HG03521 (cell line): ENCODE measurements around the gene BCL2A1.
"Not testable (repeated sequence)": the region's sequence is repeated elsewhere in the genome, so short reads cannot be mapped to it uniquely, and the experiment has no call there.

Experiments used
- ATAC-seq: cut with Tn5 transposase; IDR thresholded peaks from one replicate; pipeline ENCODE4 v1.9.1; 2021; ENCODE audit warnings: mild to moderate bottlenecking, moderate library complexity; ENCODE audit not compliant: unreplicated experiment

Gene BCL2A1

DNA sequence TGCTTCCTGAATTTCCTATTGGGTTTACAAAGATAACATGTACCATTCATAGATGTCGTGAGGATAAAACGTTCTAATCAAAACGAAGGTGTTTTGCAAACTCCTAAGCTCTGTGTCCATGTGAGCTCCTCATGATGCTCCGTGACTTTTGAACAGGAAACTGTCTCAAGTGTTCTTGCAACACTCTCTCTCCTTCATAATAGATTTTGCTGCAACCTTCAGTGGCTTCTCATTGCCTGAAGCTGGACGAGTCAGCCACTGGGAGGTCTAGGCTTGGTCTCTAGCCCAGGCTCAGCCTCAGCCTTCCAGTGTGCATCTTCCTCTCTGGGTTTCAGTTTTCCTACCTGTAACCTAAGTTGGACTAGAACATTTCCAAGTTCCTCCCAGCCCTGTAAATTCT, 18.7 kb upstream of the BCL2A1 start:
- ATAC-seq, result no peak

DNA sequence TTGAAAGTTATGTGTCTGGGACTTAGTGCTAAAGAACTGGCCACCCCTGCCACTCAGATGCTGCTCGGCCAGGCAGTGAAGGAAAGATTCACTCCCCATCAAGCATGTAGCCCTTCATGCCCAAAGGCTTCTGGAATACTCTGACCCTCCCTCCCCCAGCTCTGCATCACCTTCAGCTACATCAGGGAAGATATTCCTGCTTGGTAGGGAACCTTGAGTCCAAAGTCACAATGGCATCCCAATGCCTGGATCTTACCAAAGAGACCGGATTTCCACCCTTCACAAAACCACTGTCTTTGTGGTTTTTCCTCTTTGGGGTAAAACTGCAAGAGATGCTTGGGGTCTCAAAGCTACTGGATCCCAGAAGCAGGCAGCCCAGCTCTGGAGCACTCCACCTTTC, 18.2 kb upstream of the BCL2A1 start:
- ATAC-seq, result no peak

DNA sequence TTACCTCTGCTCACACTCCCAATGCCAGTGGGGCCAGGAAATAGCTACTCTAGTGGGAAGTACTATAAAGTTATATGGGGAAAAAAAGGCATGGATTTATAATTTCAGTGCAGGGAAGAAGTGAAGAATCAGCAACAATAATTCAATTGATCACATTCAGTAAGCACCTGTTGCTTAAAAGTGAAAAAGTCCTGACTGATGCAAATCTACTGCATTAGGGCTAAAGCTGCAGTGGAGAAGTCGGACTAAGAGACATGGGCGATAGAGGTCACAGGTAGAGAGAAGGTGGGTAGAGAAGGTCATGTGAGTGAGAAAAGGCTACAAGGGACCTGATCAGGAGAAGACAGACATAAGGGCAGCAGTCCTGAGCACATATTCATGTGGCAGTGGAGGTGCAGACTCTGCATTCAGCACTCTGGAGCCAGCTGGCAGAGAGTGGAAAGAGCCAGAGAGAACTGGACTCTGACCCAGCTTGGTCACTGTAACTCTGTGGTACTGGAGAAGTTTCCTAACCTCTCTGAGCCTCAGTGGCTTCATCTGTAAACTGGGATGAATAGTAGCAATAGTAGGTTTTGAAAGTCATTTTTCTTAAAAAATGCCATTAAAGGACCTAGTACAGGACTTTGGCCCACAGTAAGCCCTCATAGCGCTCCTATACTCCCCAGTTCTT, 17.6 kb upstream of the BCL2A1 start:
- ATAC-seq, result no peak

DNA sequence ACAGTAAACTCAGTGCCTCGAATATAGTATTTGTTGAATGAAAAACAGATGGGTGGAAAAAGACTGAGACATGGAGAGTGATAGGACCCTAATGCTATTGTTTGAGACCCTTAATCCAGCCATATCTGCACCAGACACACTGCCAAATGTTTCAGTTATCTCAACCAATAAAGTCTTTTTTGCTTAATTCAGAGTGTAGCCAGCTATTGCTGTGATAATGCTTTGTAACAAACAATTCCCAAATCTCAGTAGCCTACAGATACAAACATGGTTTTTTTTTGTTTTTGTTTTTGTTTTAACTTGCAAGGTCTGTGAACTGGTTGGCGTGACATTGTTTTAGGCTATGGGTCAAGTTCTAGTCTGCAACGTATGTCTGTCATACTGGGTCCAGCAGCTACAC, 17.0 kb upstream of the BCL2A1 start:
- no peak for ATAC-seq

DNA sequence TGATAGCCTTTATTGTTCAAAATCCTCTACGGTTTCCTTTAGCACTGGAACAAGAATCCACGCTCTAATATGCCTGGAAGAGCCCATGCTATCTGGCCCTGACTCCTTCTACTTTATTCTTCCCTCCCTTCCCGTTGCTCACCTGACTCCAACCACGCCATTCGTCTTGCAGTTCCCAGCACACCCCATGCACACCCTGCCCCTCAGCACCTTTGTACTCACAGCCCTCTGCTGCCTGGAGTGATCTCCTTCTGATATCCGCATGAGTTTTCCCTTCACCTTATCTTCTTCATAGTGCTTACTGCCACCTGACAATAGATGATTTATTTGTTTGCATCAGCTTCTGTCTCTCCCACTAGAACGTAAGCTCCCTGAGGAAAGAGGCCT, 16.6 kb upstream of the BCL2A1 start:
- ATAC-seq, result no peak

DNA sequence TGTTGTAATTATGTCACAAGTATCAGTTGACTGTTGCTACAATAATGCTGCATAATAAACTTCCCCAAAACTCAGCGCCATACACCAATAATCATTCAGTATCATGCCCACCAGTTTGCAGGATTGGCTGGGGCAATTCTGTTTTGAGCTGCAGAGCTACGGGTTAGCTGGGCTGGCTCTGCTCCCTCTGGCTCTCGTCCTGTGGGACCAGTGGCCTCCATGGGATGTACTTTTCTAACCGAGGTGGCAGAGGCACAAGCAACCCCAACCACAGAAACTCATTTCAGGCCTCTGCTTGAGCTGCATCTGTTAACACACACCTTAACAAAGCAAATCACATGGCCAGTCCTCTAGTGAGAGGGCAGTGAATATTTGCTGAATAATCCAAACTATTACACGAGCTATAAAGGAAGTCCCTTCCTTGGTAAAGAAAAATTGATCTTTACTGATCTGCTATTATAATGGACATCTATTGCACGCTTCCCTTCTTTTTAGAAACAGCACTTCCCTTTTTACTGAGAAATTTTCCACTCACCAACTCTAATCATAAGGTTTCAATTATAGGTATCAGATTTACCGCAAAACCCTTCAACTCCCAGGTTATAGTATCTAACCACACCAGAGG, 10.9 kb upstream of the BCL2A1 start:
- ATAC-seq, result peak; percentile 35

DNA sequence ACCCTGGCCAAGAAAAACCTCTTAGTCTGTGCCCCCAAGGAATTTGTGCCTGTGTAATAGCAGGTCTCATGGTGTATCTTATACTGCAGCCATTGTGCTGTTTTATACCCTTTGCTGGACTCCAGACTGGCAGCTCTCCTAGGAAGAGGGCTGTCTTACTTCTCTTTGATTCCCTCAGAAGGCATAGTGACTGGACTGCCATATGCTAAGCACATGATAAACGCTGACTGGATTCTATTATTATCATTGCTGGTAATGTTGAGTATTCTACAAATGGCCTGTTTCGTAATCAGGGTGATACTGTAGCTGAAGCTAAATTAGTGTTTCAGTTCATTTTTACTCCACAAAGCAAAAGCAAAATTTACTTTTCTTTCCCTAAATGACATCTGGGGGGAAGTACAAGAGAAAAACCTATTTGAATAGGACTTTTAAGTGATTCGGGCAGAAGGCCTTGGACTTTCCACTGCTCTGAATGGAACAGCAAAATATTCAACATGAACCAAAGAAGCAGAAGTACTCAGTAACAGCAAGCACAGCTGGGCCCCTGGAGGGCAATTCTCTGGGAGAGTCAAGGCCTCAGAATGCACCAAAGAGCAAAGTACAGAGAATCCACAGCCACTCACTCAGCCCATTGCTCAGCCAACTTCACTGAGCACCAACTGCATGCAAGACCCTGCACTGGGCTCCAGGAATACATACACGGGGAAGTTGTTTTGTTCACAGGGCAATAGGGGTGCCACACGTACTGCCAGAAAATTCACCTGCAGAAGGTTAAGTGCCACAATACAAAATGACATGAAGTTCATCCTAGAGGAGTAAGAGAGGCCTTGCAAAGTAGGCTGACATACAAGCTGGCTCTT, 7.9 kb upstream of the BCL2A1 start:
- ATAC-seq, result peak; percentile 64

DNA sequence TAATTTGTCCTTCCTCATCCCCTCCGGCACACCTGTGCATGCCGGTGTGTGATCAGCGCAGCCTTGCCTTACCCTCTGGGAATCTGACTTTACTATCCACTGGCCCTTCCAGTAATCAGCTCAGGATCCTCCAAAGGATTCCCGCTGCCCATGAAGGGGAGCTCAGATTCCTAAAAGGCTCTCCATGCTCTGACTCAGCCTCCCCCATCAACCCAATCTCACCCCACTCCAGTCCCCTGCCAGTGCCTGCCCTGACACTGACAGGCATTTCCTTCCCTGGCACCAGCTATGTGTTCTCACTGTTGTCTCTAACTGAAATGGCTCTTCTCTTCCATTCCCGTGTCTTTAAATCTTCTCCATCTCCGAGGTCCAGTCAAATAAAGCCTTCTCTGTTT, 7.3 kb upstream of the BCL2A1 start:
- no peak for ATAC-seq

DNA sequence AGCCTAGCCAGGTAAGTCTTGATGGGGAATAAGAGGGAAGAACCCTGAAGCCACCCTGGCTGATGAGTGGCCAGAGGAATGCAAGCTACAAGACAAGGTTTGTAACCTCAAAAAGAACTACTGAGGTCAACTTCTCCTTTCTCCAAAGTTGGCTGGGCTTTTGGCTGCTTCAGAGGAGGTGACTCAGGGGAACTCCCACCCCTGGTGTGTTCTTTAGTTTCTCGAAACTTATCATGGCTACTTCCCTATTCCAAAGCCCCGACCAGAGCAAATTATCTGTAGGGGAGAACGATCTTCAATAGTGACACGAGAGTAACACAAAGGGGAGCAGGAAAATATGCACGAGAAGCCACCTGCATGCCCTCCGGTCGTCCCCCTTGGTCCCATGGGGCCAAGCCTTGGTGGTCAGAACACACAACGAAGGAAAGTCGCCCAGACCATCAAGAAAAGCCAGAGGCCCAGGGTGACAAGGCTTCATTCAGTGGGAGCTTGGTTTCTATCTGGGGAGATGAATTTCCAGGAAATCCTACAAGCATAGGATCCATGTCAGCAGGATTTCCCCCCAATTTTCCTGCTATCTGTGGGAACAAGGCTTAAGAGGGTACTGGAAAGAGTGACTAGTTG, 6.5 kb upstream of the BCL2A1 start:
- ATAC-seq, result no peak

DNA sequence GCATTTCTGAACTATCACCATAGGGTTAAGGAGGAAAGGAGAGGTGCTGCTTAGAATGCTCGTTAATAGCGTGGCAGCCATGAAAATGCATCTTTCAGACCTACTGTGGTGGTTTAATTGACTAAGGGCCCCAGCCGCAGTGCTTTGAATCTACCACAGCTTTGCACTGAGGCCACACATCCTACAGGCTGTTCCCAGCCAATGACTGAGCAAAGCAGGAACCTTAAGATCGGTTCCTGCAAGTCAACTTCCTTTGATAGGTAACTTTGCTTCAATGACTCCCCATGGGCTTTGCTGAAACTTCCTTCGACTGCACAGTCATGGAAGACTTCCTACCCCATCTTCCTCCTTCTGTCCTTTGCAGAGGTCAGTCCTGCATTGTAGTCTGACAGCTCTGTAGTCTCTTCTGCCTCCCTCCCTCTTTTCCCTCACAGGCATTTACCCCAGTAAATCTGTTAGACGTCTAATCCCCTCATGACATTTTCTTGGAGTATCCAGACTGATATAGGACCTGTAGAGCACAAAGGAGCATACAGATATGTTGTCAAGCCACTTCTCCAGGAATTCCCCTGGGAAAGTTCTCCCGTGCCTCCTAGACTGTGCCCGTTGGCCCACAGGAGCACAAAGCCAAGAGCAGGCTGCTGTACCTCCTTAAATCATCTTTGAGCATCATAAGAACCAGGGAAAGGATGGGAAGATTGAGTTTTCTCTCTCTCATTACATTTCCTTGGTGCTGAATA, 2.6 kb upstream of the BCL2A1 start:
- ATAC-seq, result no peak

DNA sequence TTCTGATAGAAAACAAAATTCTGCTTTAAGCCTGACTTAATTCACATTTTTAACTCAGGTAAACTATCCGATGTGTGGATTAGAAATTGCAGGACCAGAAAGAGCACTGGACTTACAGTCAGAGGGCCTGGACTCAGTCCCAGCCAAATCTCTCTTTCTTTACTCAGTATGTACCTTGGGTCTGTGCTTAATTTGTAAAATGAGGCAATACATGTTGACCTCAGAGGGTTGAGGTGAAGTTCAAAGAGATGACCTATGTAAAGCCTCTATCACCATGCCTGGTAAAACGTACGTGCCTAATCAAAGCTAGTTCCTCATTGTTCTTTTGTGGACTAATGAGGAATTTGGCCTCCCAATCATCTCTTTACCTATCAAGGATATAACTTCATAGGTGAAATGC, 1.9 kb upstream of the BCL2A1 start:
- ATAC-seq, result no peak

DNA sequence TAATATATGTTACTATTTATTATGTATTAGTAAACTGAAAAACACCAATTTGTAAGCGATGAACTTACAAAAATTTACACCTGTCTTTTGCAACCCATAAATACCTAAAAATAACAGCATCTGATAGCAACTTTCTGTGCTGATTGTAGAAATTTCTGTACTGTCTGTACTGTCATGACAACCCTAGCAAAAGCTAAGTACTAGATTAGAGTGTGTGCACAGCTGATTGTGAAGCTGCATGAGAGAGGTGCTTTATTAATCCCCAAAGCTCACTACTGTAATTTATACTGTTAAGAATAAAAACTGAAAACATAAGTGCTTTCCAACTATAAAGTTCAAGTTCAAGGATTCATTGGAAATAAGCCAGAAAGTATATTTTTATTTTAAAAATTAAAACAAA, 815 bp downstream of the BCL2A1 start:
- no peak for ATAC-seq

DNA sequence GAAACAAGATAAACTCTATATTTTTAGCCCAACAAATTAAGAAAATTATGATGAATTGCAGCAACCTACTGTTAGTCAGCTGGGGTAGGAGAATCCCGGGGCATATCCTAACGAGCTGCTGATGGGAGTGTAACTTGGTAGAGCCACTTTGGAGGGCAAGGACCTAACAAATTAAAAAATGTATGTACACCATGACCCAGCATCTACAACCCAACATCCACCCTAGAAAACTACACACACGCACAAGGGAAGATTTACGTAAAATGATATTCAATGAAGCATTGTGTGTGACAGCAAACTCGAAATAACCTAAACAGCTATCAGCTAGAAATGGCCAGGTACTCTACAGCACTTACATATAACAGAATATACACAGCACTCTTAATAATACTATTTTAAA, 1.9 kb downstream of the BCL2A1 start:
- no peak for ATAC-seq

DNA sequence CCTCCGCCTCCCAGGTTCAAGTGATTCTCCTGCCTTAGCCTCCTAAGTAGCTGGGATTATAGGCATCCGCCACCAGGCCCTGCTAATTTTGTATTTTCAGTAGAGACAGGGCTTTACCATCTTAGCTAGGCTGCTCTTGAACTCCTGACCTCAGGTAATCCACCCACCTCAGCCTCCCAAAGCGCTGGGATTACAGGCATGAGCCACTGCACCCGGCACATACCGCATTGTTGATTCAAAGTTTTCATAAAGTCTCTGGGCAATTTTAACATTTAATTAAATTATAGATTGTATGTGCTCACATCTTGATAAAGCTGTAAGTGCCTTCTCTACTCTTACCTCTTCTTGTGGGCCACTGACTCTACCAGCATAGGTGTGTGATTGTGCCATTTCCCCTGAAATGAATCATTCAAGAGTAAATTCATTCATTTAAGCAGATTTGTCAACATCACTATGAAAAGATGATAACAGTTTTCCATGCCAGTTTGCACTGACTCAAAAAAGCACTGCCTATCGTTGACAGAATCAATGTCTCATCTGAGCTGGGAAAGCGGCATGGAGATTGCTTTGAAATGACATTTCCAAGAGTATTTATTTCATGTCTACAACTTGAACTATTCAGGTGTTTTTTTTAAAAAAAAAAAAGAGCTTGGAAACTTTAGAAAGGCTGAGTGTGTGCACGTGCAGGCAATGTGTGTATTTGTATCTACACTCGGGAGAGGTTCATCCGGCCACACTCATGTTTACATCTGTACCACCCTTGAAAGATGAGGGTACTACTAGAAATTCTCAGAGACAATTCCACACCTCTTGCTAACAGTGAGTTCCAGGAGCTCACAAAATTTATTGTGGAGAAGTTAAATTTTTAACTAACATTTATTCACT, 3.5 kb downstream of the BCL2A1 start:
- no peak for ATAC-seq

DNA sequence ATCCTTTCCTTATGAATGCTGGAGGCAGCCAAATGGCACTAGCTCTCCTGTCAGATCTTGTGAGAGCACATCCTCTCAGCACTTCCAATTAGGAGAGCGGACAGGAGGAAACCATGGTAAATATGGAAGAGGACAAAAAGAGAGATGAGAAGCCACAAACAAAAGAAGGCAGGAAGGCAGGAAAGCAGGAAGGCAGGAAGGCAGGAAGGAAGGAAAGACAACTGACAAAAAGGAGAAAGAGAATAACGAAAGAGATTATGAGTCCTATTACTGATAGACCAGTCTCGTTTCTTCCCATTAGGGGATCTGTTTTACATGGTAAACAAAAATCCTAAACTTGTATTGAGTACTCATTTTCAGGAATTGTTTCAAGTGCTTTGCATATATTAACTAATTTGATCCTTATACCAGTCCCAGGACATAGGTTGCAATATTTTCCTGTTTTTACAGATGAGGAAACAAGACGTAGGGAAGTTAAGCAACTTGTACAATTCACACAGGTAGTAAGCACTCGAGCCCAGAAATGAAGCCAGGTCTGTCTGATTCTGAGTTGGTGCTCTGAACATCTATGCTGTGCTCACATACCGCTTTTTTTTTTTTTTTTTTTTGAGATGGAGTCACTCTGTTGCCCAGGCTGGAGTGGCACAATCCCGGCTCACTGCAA, 4.2 kb downstream of the BCL2A1 start:
- no peak for ATAC-seq

DNA sequence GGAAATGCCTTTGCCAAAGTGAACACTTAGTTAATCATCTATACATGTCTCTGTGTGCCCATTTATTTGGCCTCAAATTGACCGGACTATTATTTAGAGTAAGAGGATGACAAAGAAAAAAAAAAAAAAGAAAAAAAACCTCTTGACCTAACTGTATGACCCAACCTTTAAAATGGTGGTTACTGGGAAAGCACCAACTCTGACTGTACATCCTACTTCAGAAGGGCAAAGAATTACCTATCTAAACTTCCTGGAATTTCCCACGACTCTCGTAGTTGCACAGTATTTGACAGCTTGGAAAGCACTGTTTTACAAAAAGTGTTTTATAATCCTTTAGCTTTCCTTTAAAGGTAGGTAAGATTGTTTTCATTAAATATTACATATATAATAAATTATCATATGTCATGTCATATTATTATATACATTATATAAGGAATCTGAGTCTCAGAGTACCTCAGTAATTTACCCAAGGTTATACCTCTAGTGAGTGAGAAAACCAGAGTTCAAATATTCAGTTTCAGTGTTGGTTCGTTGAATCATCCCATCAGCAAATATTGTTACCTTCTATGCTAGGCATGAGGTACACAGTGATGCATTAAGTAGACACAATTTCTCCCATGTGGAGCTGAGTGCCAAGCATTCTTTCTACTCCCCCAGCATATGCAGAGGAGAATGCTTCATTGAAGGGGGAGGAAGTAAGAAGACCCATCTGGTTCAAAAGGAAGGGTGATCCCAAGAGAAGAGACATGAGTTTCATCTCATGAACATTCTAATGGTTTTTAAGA, 5.0 kb downstream of the BCL2A1 start:
- no peak for ATAC-seq

DNA sequence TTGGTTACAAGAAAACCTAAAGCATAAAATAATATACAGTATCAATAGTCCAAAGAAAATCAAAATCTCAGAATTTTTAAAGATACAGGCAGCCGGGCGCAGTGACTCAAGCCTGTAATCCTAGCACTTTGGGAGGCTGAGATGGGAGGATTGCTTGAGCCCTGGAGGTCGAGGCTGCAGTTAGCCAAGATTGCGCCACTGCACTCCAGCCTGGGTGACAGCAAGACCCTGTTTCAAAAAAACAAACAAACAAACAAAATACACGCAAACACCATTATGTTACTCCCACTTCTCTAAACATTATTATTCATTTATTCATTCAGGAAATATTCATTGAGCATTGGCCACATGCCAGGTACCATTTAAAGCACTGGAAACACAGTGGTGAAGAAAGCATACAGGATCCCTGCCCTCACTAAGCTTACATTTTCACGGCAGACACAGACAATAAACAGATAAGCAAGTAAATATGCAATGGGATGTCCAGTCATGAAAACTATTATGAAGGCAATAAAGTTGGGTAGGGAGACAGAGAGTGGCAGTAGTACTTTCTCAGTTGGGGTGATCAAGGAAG, 6.7 kb downstream of the BCL2A1 start:
- ATAC-seq, result no peak

DNA sequence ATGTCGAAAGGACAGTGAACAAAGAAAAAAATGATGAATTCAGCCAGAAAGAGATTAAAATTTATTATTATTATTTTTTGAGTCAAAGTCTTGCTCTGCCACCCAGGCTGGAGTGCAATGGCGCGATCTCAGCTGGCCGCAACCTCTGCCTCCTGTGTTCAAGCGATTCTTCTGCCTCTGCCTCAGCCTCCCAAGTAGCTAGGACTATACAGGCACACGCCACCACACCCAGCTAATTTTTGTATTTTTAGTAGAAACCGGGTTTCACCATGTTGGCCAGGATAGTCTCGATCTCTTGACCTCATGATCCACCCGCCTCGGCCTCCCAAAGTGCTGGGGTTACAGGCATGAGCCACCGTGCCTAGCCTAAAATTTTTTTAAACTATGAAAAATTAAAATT, 8.1 kb downstream of the BCL2A1 start:
- not testable (repeated sequence) for ATAC-seq
